Suppressor macrophage treated with lipopolysaccharide for 4 hours (primary cell): ENCODE data around the gene NOL4L.
"Not testable (repeated sequence)": the region's sequence is repeated elsewhere in the genome, so short reads cannot be mapped to it uniquely, and the experiment has no call there.

Experiments
- DNase-seq: peaks from one replicate; pipeline ENCODE4 v3.0.0-alpha.2; 2020

The NOL4L gene

DNA sequence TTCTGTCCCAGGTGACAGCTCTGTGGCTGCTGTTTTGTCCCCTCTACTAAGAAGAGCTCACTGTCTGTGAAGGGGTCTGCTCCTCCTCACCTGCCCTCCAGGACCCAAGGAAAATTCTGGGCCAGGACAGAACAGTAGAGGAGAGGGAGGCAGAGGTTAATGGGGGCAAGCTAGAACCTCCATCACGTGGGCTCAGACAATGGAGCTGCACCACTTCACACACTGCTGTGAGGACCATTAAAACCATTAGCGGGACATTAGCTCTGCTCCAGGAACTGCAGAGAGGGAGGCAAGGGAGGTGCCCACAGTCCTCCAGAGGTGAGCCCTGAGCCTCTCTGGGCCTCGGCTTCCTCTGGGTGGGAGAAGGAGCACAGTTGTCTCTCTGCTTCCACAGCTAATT lies 78.4 kb downstream of the NOL4L start:
- no peak for DNase-seq

DNA sequence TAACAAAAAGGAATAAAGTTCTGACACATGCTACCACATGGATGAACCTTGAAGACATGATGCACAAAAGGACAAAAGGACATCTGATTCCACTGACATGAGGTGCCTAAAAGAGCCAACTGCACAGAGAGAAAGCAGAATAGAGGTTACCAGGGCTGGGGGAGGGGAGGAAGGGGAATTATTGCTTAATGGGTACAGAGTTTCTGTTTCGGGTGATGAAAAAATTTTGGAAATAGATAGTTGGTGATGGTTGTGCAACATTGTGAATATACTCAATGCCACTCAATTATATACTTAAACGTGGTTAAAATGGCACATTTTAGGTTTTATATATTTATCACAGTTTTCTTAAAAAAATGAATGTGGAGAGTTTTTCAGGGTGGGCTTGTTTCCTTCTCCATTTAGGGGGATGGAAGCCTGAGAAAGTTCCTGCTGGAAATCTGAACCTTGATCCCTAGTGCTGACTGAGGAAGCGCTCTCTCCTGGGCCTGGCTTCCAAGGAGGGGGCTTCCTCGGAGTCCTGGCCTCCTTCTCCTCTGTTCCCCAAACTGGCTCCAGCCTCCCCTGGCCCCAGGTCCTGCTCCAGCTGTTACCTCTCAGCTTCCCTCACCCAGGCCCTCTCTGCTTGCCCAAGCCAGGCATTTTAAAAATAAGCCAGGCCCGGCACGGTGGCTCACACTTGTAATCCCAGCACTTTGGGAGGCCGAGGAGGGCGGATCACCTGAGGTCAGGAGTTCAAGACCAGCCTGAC lies 79.2 kb downstream of the NOL4L start:
- peak; percentile 84 for DNase-seq

DNA sequence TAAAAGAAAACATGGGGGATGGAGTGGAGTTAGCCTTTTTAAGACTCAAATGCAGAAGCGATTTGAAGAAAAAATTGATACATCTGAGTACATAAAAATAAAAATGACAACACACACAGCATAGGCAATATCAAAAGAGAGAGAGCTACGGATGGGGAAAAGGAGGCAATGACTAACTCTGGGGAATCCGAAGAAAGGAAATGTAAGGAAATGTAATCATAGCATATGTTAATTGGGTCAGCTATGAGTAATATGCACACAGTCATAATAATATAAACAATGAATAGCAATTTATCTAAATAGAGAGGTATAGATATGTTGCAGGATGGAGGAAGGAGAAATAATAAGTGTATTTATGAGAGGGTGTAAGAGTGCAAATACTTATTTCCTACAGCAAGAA lies 83.4 kb downstream of the NOL4L start:
- DNase-seq, result peak; percentile 58

DNA sequence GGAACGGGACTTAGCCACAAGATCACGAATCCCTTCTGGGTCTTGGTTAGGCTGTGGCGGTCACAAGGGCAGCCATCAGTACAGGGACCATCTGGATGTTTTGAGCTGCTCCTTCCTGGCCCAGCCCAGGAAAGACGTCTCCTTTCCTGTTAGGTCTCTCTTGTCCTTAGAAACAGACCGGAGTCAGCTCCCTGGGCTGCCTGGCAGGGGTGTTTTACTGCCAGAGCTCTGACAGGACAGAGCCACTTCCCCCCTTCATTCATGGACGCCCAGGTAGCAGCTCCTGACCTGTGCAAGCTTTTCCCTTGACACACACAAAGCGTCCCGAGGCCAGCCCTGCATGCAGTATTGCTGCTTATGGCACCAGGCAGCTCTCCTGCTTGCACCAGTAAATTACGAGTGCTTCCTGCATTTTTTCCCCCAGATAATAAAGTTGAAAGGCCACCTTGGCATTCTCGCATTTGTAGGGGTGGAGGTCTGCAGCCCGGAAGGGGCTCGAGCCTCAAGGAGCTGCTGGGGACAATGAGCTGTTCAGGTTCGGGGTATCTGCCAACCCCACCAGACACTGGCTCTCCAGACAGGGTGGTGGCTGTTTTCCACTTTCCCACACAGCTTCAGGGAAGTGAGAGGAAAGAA lies 87.4 kb downstream of the NOL4L start:
- DNase-seq, result no peak

DNA sequence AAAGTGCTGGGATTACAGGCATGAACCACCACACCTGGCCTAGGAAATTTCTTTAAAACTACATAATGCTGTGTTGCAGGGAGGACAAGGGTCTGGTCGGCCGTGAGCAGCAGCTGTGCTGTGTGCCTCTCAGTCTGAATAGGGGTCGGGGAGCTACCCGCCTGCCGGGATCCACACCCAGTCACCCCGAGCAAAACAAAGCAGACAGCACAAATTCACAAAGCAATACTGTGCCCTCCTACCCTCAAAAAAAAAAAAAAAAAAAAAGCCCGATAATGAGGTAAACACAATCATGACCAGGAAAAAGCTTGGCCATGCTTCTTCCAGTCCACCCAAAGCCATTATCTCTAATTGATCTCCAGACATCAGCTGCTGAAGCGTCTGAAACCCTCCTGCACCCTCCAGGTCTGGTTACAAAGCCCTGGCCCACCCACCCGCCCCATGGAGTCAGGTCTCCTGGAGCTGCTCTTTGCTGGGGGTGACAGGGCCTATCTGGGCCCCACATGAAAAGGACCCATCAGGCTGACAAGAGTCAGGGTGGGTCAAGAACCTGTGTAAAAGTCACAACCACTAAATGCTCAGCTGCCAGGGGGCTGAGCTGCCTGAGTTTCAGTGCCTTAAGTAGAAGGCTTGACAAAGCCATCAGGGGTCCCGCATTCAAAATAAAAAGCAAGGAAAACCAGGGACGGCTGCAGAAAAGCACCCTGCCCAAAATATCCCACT lies 88.2 kb downstream of the NOL4L start:
- no peak for DNase-seq

DNA sequence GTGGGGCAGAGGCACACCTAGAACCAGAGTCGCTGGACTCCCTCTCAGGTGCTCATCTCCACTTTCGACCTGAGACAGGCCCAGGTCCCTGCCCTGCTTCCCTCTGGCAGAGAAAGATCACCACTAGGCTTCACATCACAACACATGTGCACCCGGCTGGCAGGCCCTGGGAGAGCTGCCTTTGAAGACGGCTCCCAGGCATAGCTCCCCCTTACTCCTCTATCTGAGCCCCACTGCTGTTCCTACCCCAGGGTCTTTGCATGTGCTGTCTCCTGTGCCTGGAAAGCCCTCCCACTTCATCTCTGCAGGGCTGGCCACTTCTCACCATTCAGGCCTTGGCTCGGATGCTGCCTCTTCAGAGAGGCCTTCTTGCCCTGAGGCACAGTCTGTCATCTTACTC lies 89.2 kb downstream of the NOL4L start:
- DNase-seq, result no peak

DNA sequence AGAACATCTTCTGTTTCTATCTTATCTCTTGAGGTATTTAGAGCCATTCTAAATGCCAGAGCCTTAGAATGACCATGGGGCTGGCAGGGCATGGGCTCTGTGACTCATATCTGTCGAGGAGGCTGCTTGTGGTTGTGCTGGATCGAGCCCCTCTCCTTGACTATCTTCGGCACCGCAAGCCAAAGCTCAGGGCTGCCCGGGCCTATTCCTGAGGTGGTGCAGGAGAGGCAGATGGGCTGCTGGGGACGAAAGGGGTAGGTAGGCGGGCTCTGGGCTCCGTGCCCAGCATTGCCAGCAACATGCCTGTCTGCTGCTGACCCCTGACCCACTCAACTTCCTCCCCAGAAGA lies 89.9 kb downstream of the NOL4L start:
- no peak for DNase-seq

DNA sequence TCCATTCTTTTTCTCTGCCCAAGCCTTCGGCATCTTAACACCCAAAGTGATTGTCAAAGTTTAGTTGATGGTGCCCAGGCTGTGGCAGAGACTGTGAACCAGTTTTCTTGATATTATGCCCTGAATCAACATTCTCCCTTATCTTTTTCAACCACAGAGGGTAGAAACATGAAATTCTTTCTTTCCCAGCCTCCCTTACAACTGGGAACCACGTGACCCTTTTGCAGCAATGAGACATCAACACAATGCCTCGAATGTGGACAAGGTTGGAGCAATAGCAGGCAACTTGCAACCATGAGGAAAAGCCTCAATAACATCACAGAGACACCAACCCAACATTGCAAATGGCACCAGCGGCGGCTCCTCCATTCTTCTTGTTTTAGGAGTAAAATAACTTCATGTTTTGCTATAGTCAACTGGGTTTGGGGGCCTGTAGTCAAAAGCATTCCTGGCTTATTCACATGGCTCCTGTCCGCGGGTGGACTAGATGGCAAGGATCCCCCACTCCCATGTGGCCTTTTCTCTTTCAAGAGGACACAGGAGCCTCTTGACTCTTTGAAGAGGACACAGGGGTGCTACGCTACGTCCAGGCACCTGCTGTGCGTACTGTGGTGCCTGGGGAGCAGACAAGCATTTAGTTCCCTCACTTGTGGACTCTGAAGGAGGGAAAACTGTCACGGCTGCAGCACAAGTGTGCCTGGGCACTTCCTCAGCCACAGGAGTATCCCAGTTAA lies 90.5 kb downstream of the NOL4L start:
- no peak for DNase-seq

DNA sequence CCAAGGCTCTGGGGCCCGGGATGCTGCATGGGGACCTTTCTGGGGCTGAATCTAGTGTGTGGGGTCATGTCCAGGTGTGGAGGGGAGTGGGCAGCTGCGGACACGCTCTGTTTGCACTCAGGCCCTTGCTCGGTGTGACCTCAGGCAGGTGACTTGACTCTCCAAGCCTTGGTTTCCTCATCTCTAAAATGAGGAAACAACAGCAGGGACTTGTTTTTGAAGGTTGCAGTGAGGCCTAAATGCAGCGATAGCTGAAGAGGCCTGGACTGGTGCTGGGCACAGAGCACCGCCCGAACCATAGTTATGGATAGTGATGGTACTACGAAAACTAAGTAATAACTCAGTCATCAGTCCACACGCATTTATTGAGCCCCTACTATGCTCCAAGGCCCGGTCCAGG lies 91.8 kb downstream of the NOL4L start:
- no peak for DNase-seq

DNA sequence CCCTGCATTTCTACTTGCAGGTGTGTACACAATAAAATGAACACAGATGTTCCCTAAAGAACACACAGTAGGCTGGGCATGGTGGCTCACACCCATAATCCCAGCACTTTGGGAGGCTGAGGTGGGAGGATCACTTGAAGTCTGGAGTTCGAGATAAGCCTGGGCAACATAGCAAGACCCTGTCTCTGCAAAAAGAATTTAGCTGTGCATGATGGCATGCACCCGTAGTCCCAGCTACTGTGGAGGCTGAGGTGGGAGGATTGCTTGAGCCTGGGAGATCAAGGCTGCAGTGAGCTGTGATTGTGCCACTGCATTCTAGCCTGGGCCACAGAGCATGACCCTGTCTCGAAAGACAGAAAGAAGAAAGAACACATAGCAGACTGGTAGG lies 93.4 kb downstream of the NOL4L start:
- not testable (repeated sequence) for DNase-seq

DNA sequence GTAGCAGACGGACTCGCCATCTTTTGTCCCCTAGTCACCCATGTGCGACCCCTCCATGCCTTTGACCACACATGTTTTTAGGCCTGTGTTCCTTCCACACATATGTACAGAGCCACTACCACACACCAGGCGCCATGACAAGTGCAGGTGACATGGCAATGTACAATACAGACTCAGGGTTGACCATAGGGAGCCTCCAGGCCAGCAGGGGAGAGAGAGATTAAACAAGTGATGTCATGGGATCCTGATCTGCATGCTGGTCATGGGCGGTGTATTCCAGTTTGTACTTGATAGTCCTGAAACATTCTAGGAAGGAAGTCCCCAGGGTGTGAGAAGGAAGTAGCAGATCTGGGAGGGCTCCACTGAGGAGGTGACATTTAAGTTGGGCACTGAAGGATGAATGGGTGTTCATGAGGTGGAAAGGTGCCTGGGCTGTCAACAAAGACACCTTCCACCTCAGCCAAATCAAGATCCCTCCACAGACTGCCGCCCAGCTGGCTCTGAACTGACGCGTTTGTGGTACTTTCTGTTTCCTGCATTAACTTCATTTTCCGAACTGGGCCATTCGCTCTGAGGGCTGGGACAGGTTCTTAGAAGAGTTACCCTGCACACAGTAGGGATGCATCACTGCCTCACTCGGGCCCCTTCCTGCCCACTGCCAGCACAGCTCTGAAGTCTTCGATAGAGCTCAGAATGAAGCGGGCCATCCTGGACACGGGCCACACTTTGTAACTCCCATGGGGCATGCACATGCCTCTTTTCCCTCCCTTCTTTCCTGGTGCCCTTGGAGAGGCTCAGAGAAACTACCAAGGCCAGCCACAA lies 94.0 kb downstream of the NOL4L start:
- no peak for DNase-seq

DNA sequence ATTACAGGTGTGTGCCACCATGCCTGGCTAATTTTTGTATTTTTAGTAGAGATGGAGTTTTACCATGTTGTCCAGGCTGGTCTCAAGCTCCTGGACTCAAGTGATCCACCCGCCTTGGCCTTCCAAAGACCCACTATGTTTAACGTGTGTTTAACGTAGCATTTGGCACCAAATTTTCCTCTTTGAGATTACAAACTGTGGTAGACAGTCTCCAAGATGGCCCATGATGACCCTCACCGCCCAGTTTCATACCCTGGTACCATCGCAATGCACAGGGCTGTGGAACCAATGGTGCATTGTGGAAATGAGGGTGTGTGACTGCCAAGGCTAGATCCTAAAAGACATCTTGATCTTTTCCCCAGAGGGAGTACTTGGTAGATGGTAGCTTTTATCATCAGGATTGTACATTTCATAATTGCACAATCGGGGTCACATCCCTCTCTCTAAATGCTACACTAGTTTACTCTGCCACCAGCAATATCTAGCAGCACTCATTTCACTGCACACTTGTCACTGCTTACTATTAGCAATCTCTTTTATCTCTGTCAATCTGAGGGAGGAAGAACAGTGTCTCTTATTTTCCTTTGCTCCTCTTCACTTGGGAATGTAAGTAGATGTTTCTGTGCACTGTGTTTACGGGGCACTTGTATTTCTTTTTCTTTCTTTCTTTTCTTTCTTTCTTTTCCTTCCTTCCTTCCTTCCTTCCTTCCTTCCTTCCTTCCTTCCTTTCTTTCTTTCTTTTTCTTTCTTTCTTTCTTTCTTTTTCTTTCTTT lies 96.9 kb downstream of the NOL4L start:
- DNase-seq, result no peak

DNA sequence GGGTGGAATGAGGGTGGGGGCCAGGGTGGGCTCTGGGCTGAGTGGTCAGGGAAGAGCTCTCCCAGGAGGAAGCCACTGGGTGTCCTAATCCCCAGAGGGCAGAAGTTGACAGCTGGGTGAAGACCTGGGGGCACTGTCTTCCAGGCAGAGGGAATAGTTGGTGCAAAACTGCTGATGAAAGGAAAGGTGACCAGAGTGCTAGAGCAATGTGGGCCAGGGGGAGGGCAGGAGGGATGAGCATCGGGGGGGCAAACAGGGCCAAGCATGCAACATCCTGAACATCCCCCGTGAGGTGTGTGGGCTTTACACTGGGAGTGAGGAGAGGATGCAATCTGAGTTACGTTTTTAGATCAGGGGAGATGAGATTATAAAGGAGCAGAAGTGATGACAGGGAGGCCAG lies 97.8 kb downstream of the NOL4L start:
- DNase-seq, result no peak

DNA sequence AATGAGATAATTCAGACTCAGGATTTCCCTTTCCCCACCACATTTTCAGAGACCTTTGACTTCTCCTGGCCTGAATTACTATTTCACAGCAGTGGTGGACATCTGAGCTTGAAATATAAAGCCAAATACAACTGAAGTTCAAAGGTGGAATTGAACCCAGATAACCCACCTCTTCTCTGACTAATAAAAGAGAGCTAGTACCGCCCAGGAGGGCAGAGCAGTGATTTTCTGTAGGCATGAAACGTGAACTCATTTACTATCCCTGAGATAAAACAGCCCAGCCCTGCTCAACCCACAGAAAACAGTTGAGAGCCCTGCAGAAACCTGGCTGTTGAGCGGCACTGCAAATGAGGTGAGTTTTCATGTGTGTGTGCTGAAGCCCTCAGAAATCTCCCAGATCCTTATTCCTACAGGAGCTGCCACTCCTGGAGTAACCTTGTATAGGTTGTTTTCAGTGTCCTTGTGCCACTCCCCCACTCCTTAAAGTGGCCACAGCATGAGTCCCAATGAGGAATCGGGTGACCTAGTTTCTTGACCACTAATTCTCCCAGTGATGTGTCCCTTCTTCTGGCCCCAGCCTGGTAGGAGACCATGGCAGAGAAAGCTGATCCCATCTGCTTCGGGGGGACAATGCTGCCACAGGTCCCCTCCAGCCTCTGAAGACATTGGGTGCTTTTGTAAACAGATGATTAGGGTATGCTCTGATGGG lies 99.2 kb downstream of the NOL4L start:
- DNase-seq, result no peak

DNA sequence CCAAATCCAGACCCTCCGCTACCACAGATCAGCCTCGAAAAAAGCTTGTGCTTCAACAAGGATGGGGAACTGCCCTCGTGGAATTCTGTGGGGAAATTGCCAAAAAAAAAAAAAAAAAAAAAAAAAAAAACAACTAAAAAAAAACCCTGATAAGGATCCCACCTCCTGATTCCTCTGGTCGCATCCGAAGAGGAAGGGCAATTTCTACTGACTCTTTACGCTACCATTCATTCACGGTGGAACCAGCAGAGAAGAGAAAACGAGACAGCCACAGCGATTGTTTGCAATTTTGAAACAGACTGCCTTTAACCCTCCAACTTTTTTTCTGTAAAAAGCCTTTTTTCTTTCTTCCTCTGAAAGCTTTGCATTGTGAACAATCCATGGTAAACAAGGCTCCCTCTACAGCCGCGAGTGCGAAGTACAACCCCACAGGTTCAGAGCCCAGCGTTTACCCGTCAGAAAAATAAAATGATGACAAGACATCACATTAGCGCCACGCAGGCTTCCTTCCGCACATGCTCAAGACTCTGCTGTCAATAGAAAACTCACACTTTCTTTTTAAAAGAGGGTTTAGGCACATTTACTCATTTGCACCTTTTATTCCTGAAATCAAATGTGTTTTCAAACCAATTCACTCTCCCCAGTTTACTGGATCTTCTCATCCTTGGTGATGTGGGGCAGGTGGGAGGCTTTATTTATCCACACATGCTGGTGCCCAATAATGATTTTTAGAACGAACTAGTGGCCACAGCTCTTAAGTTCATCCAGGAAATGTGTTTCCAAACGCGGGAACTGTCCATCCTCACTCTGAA lies 100.0 kb downstream of the NOL4L start:
- DNase-seq, result peak; percentile 79

DNA sequence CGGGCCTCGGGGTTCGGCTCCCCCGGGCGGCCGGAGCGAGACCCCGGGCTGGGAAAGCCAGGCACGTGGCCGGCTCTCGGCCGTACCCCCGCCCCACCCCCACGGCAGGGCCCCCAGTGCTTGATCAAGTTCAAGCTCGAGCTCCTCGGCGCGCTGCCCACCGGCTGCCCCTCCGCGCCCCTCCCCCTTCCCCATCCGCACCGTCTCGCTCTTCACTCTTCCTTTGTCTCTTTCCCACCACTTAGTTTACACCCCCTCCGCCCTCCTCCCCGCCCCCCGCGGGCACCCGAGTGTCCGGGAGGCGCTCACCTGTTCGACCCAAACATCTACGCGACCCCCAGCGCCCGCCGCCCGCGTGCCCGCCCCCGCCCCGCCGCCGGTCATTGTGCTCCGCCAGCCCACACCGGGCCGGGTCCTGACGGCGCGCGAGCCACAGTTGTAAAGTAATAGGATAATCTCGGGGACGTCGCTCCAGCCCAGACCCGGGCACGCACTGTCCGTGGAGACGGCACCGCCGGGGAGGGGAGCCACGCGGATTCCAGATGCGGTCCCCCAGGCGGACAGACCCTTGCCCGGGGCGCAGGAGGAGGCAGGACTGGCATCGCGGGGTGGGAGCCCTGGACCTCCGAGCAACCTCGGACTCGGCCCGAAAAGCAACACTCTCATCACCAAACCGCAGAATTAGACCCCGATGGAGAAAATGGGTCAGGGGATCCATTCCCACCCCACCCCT lies 100.7 kb downstream of the NOL4L start:
- no peak for DNase-seq

DNA sequence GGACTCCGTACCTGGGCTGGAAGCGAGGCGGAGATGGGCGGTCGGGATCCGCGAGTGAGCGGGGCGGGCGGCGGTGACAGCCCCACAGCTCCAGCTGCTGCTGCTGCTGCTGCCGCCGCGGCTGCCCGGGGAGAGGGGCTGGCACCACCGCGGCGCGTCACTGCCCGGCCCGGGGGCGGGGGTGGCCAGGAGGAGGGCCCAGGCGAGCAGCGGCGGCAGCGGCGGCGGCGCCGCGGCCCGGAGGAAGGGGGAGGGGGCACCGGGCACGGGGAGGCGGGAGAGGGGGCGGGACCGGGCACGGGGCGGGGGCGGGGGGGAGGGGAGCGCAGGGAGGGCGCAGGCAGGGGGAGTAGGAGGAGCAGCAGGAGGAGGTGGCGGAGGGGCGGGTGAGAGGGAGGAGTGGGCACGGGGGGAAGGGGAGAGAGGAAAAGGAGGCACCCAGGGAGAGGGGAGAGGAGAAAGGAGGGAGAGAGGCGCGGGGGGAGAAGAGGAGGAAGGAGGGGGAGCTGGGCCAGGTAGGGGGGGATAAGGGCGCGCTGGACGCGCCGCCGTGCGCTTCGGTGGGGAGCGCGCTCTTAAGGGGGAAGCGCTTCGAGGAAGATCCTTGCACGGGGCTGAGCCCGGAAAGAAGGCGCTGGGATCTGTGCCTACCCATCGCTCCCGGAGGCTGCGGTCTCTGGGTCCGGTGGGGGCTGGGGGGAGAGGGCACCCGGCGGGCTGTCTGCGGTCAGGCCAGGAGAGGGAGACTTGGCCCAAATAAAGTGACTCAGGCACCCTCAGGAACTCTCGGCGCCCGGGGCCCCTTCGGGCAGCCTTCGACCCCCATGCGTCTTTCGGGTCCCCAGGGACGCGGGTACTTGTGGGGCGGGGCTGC lies 101.5 kb downstream of the NOL4L start:
- peak; percentile 49 for DNase-seq

DNA sequence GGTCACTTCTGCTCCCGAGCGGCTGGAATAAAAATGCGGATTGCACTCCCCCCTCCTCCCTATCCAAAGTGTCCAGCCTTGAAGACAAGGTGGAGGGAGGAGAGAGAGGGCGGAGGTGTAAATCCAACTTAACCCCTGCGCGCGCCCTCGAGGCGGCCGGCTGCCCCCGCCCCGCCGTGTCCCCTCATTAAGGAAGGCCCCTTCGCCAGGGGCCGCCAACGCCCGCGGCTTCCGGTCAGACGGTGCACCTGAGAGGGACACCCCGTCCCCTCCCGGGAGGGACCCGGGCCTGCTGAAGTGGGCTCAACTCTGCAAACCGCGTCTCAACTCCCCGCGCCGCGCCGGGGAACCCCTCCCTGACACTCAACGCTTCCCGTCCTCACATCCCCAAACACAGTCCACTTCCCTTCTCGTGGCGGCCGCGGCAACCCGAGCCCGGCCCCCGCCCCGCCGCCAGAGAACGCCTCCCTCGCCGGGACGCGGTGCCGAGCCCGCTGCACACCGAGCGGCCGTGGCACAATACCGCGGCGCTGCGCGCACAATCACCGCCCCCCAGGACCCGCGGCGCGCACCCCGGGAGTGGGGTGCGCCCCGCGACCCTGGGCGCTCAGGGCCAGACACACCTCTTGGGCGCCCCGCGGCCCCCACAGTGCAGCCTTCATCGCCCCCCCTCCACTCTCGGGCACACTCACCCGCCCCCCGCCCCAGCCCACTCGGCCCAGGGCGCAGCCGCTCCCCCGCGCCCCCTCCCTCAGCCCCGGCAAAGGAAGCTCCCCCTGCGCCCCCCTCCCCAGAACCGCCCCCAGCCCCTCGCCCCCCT lies 102.5 kb downstream of the NOL4L start:
- peak; percentile 75 for DNase-seq
